ENCODE results near the gene SKAP1.

The SKAP1 gene

GRCh38 chr17:48470388-48471034 is 40.5 kb upstream of the SKAP1 start:
- TF ChIP-seq CTCF (conservative IDR thresholded peaks at IDR 0.05; ENCODE audit: low read length) = peak; percentile 46
- H3K4me3 ChIP-seq (ENCODE audit: low read length) = no peak overlapping the region
- DNase-seq (ENCODE audit: low read depth) = peak; percentile 81

GRCh38 chr17:48469227-48469626 is 39.2 kb upstream of the SKAP1 start:
- no peak for TF ChIP-seq CTCF (conservative IDR thresholded peaks at IDR 0.05; ENCODE audit: low read length)
- no peak overlapping the region for H3K4me3 ChIP-seq (ENCODE audit: low read length)
- DNase-seq (ENCODE audit: low read depth) = no peak

GRCh38 chr17:48468299-48468698 is 38.3 kb upstream of the SKAP1 start:
- no peak for TF ChIP-seq CTCF (conservative IDR thresholded peaks at IDR 0.05; ENCODE audit: low read length)
- no peak for DNase-seq (ENCODE audit: low read depth)
- H3K4me3 ChIP-seq (ENCODE audit: low read length) = no peak overlapping the region

- H3K4me3 ChIP-seq (ENCODE audit: low read length) = no peak overlapping the region
- DNase-seq (ENCODE audit: low read depth) = no peak
- TF ChIP-seq CTCF (conservative IDR thresholded peaks at IDR 0.05; ENCODE audit: low read length) = no peak
These were observed 35.9 kb upstream of the SKAP1 start for GRCh38 chr17:48465884-48466283.

GRCh38 chr17:48463526-48463925 is 33.5 kb upstream of the SKAP1 start:
- peak; percentile 86 for DNase-seq (ENCODE audit: low read depth)
- TF ChIP-seq CTCF (conservative IDR thresholded peaks at IDR 0.05; ENCODE audit: low read length) = no peak
- H3K4me3 ChIP-seq (ENCODE audit: low read length) = no peak overlapping the region

- TF ChIP-seq CTCF (conservative IDR thresholded peaks at IDR 0.05; ENCODE audit: low read length) = no peak
- no peak overlapping the region for H3K4me3 ChIP-seq (ENCODE audit: low read length)
- no peak for DNase-seq (ENCODE audit: low read depth)
These were observed 32.9 kb upstream of the SKAP1 start for GRCh38 chr17:48462946-48463345.

- no peak for TF ChIP-seq CTCF (conservative IDR thresholded peaks at IDR 0.05; ENCODE audit: low read length)
- DNase-seq (ENCODE audit: low read depth) = no peak
- H3K4me3 ChIP-seq (ENCODE audit: low read length) = no peak overlapping the region
These were observed 30.0 kb upstream of the SKAP1 start for GRCh38 chr17:48460052-48460451.
